ENCODE data around the gene CLCN7. TPM values are rescaled to one million over a fixed set of nuclear protein-coding genes. Genes with fewer than 3 reads are reported as not detected.
A peak's percentile ranks its signal among the peaks of the same experiment; 100 is the strongest.

The CLCN7 gene
- total and polyA plus RNA-seq, 9 of the 15 experiments (the other 6 are each of a cell fraction or from before 2014, with no cell fraction given): 0.06 to 126 (median 18.7) TPM

GRCh38 chr16:1408171-1408837 lies 66.5 kb downstream of the CLCN7 start (continued):
- TF ChIP-seq ZNF780A (CRISPR knock-in tag; IDR thresholded peaks at IDR 0.05) (no peak), SMARCC2 (IDR thresholded peaks at IDR 0.05; ENCODE audit: low read depth) (no peak), RBM22 (IDR thresholded peaks at IDR 0.05; ENCODE audit: low read depth, low read length, poor library complexity, severe bottlenecking) (no peak), ZC3H4 (CRISPR knock-in tag; IDR thresholded peaks at IDR 0.05; ENCODE audit: borderline replicate concordance) (no peak), NONO (IDR thresholded peaks at IDR 0.05; ENCODE audit: low read depth in 2 of 2, low read length in 1 of 2) (peak in 1 of 2 experiments; percentile 28; a peak in 1 of 4 replicates), MNT (conservative IDR thresholded peaks at IDR 0.05) (peak; percentile 83 to 88), TAF1 (IDR thresholded peaks at IDR 0.05; ENCODE audit: control insufficient read depth, extremely low read depth, insufficient read depth, low read length, severe bottlenecking) (no peak), SAP30 (IDR thresholded peaks at IDR 0.05; ENCODE audit: borderline replicate concordance, insufficient read depth, low read depth, low read length, poor library complexity, severe bottlenecking) (no peak), CEBPG (CRISPR knock-in tag; IDR thresholded peaks at IDR 0.05) (no peak), CEBPG (tag; conservative IDR thresholded peaks at IDR 0.05 in 1 of 2, IDR thresholded peaks at IDR 0.05 in 1 of 2) (no peak), NR2C1 (IDR thresholded peaks at IDR 0.05) (no peak), NR2C1 (tag; IDR thresholded peaks at IDR 0.05) (no peak), ZBTB49 (CRISPR knock-in tag; IDR thresholded peaks at IDR 0.05; ENCODE audit: borderline replicate concordance) (no peak), GABPB1 (CRISPR knock-in tag; IDR thresholded peaks at IDR 0.05) (peak; percentile 53; the same call in 1 of the 2 replicates), NCOR1 (IDR thresholded peaks at IDR 0.05) (no peak), TCF7 (IDR thresholded peaks at IDR 0.05; ENCODE audit: borderline replicate concordance) (no peak), KLF13 (tag; IDR thresholded peaks at IDR 0.05; ENCODE audit: borderline replicate concordance, low read depth) (peak; percentile 88)
- TF ChIP-seq, protein P1, sequence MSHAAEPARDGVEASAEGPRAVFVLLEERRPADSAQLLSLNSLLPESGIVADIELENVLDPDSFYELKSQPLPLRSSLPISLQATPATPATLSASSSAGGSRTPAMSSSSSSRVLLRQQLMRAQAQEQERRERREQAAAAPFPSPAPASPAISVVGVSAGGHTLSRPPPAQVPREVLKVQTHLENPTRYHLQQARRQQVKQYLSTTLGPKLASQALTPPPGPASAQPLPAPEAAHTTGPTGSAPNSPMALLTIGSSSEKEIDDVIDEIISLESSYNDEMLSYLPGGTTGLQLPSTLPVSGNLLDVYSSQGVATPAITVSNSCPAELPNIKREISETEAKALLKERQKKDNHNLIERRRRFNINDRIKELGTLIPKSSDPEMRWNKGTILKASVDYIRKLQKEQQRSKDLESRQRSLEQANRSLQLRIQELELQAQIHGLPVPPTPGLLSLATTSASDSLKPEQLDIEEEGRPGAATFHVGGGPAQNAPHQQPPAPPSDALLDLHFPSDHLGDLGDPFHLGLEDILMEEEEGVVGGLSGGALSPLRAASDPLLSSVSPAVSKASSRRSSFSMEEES (CRISPR knock-in tag; IDR thresholded peaks at IDR 0.05): peak; percentile 93

Data from K562 (cell line).